Measurements from ENCODE around the gene NCBP2L. TPM values are rescaled to one million over a fixed set of nuclear protein-coding genes. Genes with fewer than 3 reads are reported as not detected.

The NCBP2L gene
- total RNA-seq (2022; extraction: Qiagen RNA extraction; ENCODE audit: low read depth): not detected in 5 replicates

GRCh38 chrX:107777536-107777832 lies at the start of gene NCBP2L:
Gene NCBP2L (plus strand): TSS chrX:107777733. CDS start chrX:107794221, 16,488 bp downstream.

GRCh38 chrX:107775734-107776511 lies 1.6 kb upstream of the NCBP2L start, which contains the start of gene TSC22D3:
Gene TSC22D3 (minus strand): TSS chrX:107775787. CDS start chrX:107775419, 368 bp downstream.

GRCh38 chrX:107825698-107826237 lies 48.2 kb downstream of the NCBP2L start, which contains the start of gene MID2:
Gene MID2 (plus strand): TSS chrX:107825866. CDS start chrX:107826427, 561 bp downstream.

Other genes starting within 250 kb of the NCBP2L start
- 97.3 to 114 TPM (median 110 TPM) in 5 replicates for gene PRPS1, start 149.2 kb upstream of the NCBP2L start, total RNA-seq (2022; extraction: Qiagen RNA extraction; ENCODE audit: low read depth)
- 25.4 to 28.3 TPM (median 26.8 TPM) in 5 replicates for gene TSC22D3, start 1.9 kb upstream of the NCBP2L start, total RNA-seq (2022; extraction: Qiagen RNA extraction; ENCODE audit: low read depth)
- gene MID2, start 48.1 kb downstream of the NCBP2L start, total RNA-seq (2022; extraction: Qiagen RNA extraction; ENCODE audit: low read depth): 6.1 to 10.6 TPM (median 6.7 TPM) in 5 replicates
- gene TEX13B, start 204.6 kb downstream of the NCBP2L start, total RNA-seq (2022; extraction: Qiagen RNA extraction; ENCODE audit: low read depth): not detected in 5 replicates